Fibroblast of lung (primary cell): ENCODE data around the gene DEFB124. TPM values are rescaled to one million over a fixed set of nuclear protein-coding genes. Genes with fewer than 3 reads are reported as not detected.
A peak's percentile ranks its signal among the peaks of the same experiment; 100 is the strongest.
"Not testable (repeated sequence)": the region's sequence is repeated elsewhere in the genome, so short reads cannot be mapped to it uniquely, and the experiment has no call there.

ENCODE experiments used
- DNase-seq, 2 donors: peaks; one replicate each; pipeline versions ENCODE4 v3.0.0 to v3.0.0-alpha.2; 2010; ENCODE audit warnings: low read depth in 2 of 2
- H2AFZ ChIP-seq: 2 replicates; pipeline ENCODE4 v1.5.1; 2012; ENCODE audit warnings: low read length, control low read depth, inconsistent platforms
- H3K27ac ChIP-seq: 2 replicates; pipeline ENCODE4 v1.5.1; 2011; ENCODE audit warnings: low read length, control low read depth; ENCODE audit not compliant: insufficient read depth
- H3K27me3 ChIP-seq: 2 replicates; pipeline ENCODE4 v1.5.1; 2011; ENCODE audit warnings: mild to moderate bottlenecking, low read length; ENCODE audit not compliant: control insufficient read depth, insufficient read depth
- H3K36me3 ChIP-seq: 2 replicates; pipeline ENCODE4 v1.5.1; 2011; ENCODE audit warnings: low read length; ENCODE audit not compliant: control insufficient read depth, insufficient read depth
- H3K4me1 ChIP-seq: 2 replicates; pipeline ENCODE4 v1.5.1; 2011; ENCODE audit warnings: low read length; ENCODE audit not compliant: control insufficient read depth, insufficient read depth; ENCODE audit errors: extremely low read depth
- H3K4me2 ChIP-seq: 2 replicates; pipeline ENCODE4 v1.5.1; 2011; ENCODE audit warnings: low read length, control low read depth; ENCODE audit not compliant: insufficient read depth; ENCODE audit errors: extremely low read depth
- H3K4me3 ChIP-seq, 4 experiments: fragments of 200-600 bp in 1 of 4; sonication (generic) in 1 of 4; replicated peaks in 1 of 4; 2 replicates each; pipeline ENCODE4 v1.5.1; 2011 to 2016; ENCODE audit warnings: low read length in 4 of 4, low read depth in 3 of 4, mild to moderate bottlenecking in 3 of 4, control low read depth in 2 of 4, inconsistent platforms in 1 of 4, mixed read lengths in 1 of 4; ENCODE audit not compliant: insufficient read depth in 1 of 4; ENCODE audit errors: control extremely low read depth in 1 of 4
- H3K79me2 ChIP-seq: 2 replicates; pipeline ENCODE4 v1.5.1; 2012; ENCODE audit warnings: mild to moderate bottlenecking, low read length, inconsistent platforms; ENCODE audit not compliant: control insufficient read depth, insufficient read depth
- H3K9ac ChIP-seq: 2 replicates; pipeline ENCODE4 v1.5.1; 2011; ENCODE audit warnings: mild to moderate bottlenecking, low read length, control low read depth; ENCODE audit not compliant: insufficient read depth
- H3K9me3 ChIP-seq: 2 replicates; pipeline ENCODE4 v1.5.1; 2012; ENCODE audit warnings: low read depth, low read length; ENCODE audit not compliant: control insufficient read depth, insufficient read depth
- H4K20me1 ChIP-seq: 2 replicates; pipeline ENCODE4 v1.5.1; 2011; ENCODE audit warnings: low read length; ENCODE audit not compliant: control insufficient read depth, insufficient read depth; ENCODE audit errors: extremely low read depth
- EZH2 ChIP-seq: IDR thresholded peaks from 2 replicates; pipeline ENCODE4 v1.5.1; 2012; ENCODE audit warnings: low read length, control low read depth, mild to moderate bottlenecking; ENCODE audit errors: missing control alignments
- polyA minus RNA-seq: library from RNA; depleted of rRNA, polyadenylated mRNA; stranded (reverse); fragments of >200 nt; gene quantifications from 2 replicates; pipeline ENCODE4 v1.2.3, GENCODE V29; 2011; ENCODE audit warnings: low replicate concordance
- polyA plus RNA-seq, 2 donors: library from polyadenylated mRNA; depleted of rRNA in 1 of 2; stranded (reverse) in 1 of 2; unstranded in 1 of 2; fragments of >200 nt; gene quantifications; 2 replicates each; pipeline ENCODE4 v1.2.1, GENCODE V29; 2011 to 2012; ENCODE audit warnings: missing spikeins in 1 of 2
- total RNA-seq: library from RNA; depleted of rRNA; stranded (reverse); fragments of >200 nt; gene quantifications from 2 replicates; pipeline ENCODE4 v1.2.1, GENCODE V29; 2014
- TF ChIP-seq, protein P1 (sequence below), 2 donors: IDR thresholded peaks in 1 of 2; conservative IDR thresholded peaks in 1 of 2; 1 replicate in 1 of 2; 2 replicates in 1 of 2; pipeline ENCODE4 v1.5.1; 2011 to 2012; ENCODE audit warnings: low read length in 2 of 2, control low read depth in 1 of 2, inconsistent platforms in 1 of 2, low read depth in 1 of 2, mild to moderate bottlenecking in 1 of 2

Gene DEFB124, protein sequence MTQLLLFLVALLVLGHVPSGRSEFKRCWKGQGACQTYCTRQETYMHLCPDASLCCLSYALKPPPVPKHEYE
- not detected in 2 replicates for total RNA-seq
- polyA plus RNA-seq: not detected in 2 replicates
- polyA plus RNA-seq (2012): not detected in 2 replicates
- not detected in 2 replicates for polyA minus RNA-seq

DNA sequence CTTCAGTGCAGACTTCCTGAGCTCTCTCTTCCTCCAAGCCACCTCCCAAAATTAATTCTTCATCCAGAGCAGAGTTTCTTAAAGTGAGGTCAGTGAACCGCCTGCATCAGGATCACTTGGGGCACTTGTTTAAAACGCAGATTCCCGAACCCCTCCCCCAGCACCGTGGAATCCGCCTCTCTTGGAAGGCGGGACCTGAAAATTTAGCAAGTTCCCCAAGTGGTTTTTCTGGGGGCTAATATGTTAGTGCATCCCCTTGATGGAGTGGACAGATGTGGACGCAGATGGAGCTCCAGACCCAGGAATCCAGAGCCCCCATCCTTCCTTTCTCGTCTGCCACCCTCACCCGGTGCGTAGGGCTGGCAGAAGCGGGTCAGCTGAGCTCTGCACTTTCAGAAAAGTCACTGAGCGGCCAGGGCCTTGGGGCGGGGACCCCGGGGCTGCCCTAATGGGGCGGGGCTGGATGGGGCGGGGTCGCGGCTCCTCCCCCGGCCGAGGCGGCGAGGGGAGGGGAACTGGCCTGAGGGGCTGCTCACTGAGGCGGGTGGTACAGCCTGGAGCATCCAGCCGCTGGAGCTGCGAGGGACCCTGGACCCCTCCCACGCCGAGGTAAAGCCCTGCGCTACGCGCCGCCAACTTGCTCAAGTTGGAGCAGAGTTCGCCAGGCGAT lies at the start of gene DEFB124, which contains the start of gene REM1:
Gene DEFB124, minus strand, starts transcription at position 370 of the 670 bp plus-strand sequence. CDS start 2,114 bp downstream, outside the sequence.
Gene REM1, plus strand, starts transcription at position 531 of the 670 bp plus-strand sequence. CDS start 1,158 bp downstream, outside the sequence.
- H3K36me3 ChIP-seq: no peaks in the 10 kb centered on the region
- no peaks in the 10 kb centered on the region for H4K20me1 ChIP-seq
- no peak within 1 kb of the TSS for H2AFZ ChIP-seq
- H3K27me3 ChIP-seq: peaks cover 22% of the 10 kb centered on the region
- no peak within 1 kb of the TSS for H3K27ac ChIP-seq
- H3K4me1 ChIP-seq: no peaks in the 10 kb centered on the region
- no peak within 1 kb of the TSS for H3K4me2 ChIP-seq
- H3K9ac ChIP-seq: no peak within 1 kb of the TSS
- no peaks in the 10 kb centered on the region for H3K79me2 ChIP-seq
- TF ChIP-seq EZH2: no peak
- TF ChIP-seq, protein P1, sequence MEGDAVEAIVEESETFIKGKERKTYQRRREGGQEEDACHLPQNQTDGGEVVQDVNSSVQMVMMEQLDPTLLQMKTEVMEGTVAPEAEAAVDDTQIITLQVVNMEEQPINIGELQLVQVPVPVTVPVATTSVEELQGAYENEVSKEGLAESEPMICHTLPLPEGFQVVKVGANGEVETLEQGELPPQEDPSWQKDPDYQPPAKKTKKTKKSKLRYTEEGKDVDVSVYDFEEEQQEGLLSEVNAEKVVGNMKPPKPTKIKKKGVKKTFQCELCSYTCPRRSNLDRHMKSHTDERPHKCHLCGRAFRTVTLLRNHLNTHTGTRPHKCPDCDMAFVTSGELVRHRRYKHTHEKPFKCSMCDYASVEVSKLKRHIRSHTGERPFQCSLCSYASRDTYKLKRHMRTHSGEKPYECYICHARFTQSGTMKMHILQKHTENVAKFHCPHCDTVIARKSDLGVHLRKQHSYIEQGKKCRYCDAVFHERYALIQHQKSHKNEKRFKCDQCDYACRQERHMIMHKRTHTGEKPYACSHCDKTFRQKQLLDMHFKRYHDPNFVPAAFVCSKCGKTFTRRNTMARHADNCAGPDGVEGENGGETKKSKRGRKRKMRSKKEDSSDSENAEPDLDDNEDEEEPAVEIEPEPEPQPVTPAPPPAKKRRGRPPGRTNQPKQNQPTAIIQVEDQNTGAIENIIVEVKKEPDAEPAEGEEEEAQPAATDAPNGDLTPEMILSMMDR (conservative IDR thresholded peaks at IDR 0.05 in 1 of 2, IDR thresholded peaks at IDR 0.05 in 1 of 2; ENCODE audit: low read depth in 1 of 2, low read length in 2 of 2): no peak
- no peak for DNase-seq
- peak within 1 kb of the TSS in 1 of 4 experiments; percentile 28 for H3K4me3 ChIP-seq
- no peaks in the 10 kb centered on the region for H3K9me3 ChIP-seq

DNA sequence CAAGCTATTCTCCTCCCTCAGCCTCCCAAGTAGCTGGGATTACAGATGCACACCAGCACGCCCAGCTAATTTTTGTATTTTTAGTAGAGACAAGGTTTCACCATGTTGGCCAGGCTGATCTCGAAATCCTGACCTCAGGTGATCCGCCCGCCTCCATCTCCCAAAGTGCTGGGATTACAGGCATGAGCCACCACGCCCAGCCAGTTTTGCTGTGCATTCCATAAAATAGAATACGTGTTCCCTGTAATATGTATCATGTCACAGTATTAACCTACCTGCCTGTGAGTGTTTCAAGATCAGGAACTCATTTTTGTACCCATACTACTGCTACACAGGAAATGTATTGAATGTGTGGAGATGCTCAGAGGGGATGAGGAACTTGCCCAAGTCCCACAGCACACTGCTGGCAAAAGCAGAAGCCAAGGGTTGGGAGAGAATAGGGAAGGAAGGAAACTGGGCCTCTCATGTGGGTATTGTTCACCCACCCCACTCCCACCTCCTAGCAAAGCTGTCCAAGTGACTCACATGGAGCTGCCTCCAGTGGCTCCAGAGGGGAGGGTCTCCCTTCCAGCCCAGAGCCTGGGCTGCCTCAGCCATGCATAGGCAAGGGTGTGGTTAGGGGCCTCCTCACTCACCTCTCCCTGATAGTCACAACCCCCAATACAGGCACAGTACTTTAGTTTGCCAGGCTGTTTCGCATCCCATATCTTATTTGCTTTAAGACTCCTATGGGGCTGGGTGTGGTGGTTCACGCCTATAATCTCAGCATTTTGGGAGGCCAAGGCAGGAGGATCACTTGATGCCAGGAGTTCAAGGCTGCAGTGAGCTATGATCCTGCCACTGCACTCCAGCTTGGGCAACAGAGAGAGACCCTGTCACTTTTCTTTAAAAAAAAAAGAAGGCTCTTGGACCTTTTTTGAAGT lies 48.7 kb upstream of the DEFB124 start:
- no peak overlapping the region for H3K4me2 ChIP-seq
- H3K36me3 ChIP-seq: peaks cover 5% of the 10 kb centered on the region
- no peaks in the 10 kb centered on the region for H3K9me3 ChIP-seq
- H3K79me2 ChIP-seq: peaks cover 63% of the 10 kb centered on the region
- H3K4me1 ChIP-seq: no peaks in the 10 kb centered on the region
- peak; percentile 59 to 74 for DNase-seq
- no peak overlapping the region for H2AFZ ChIP-seq
- no peaks in the 10 kb centered on the region for H4K20me1 ChIP-seq
- no peak overlapping the region for H3K27ac ChIP-seq
- TF ChIP-seq, protein P1 (conservative IDR thresholded peaks at IDR 0.05 in 1 of 2, IDR thresholded peaks at IDR 0.05 in 1 of 2; ENCODE audit: low read depth in 1 of 2, low read length in 2 of 2): no peak
- TF ChIP-seq EZH2: no peak
- H3K27me3 ChIP-seq: no peaks in the 10 kb centered on the region
- H3K4me3 ChIP-seq: no peak overlapping the region
- H3K9ac ChIP-seq: no peak overlapping the region

DNA sequence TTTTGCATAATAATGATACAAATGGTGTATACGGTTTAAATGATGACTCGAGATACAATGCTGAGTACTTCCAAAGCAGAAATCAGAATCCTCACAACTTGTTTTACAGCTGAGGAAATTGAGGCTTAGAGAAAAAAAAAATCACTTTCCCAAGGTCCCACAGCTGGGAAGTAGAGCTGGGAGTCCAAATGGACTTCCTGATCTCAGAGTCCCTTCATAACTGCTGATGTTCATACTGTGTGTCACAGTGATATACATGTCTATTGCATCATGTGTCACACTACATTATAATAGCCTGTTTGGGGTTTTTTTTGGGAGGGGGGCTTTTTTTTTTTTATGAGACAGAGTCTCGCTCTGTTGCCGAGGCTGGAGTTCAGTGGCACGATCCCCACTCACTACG lies 47.8 kb upstream of the DEFB124 start:
- H3K36me3 ChIP-seq: peaks cover 2% of the 10 kb centered on the region
- no peaks in the 10 kb centered on the region for H3K9me3 ChIP-seq
- H3K4me1 ChIP-seq: no peaks in the 10 kb centered on the region
- no peaks in the 10 kb centered on the region for H3K27me3 ChIP-seq
- DNase-seq: no peak
- H4K20me1 ChIP-seq: no peaks in the 10 kb centered on the region
- H3K27ac ChIP-seq: no peak overlapping the region
- no peak overlapping the region for H3K4me3 ChIP-seq
- H3K79me2 ChIP-seq: peaks cover 70% of the 10 kb centered on the region
- H3K4me2 ChIP-seq: no peak overlapping the region
- H2AFZ ChIP-seq: no peak overlapping the region
- H3K9ac ChIP-seq: no peak overlapping the region
- TF ChIP-seq, protein P1 (conservative IDR thresholded peaks at IDR 0.05 in 1 of 2, IDR thresholded peaks at IDR 0.05 in 1 of 2; ENCODE audit: low read depth in 1 of 2, low read length in 2 of 2): no peak
- TF ChIP-seq EZH2: no peak

DNA sequence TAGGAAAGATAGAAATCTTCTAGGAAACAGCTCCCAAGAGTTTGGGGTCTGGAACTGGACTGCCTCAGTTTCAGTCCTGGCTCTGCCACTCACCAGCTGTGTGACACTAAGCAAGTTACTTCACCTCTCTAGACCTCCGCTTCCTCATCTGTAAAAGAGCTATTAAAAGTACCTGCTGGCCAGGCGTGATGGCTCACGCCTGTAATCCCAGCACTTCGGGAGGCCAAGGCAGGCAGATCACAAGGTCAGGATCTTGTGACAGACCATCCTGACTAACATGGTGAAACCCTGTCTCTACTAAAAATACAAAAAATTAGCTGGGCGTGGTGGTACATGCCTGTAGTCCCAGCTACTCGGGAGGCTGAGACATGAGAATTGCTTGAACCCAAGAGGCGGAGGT lies 46.3 kb upstream of the DEFB124 start:
- DNase-seq, H3K4me1 ChIP-seq, H3K36me3 ChIP-seq, H4K20me1 ChIP-seq, H3K4me2 ChIP-seq, H3K9me3 ChIP-seq, H3K4me3 ChIP-seq, H3K27me3 ChIP-seq, H3K27ac ChIP-seq, H2AFZ ChIP-seq, H3K9ac ChIP-seq: not testable (repeated sequence)
- H3K79me2 ChIP-seq: peaks cover 79% of the 10 kb centered on the region
